IPS-20b (cell line): ENCODE data around the gene TYR.
"Not testable (repeated sequence)": the region's sequence is repeated elsewhere in the genome, so short reads cannot be mapped to it uniquely, and the experiment has no call there.

Experiments
- H3K27ac ChIP-seq: one replicate; pipeline ENCODE4 v1.5.1; 2013; ENCODE audit warnings: low read length
- H3K27me3 ChIP-seq: 2 replicates; pipeline ENCODE4 v1.6.1; 2013; ENCODE audit warnings: mild to moderate bottlenecking, low read length, inconsistent platforms; ENCODE audit not compliant: insufficient read depth
- H3K36me3 ChIP-seq: 2 replicates; pipeline ENCODE4 v1.6.1; 2013; ENCODE audit warnings: low read depth, mild to moderate bottlenecking, inconsistent platforms, low read length, moderate library complexity; ENCODE audit not compliant: insufficient read depth
- H3K4me1 ChIP-seq: 2 replicates; pipeline ENCODE4 v1.6.1; 2013; ENCODE audit warnings: mild to moderate bottlenecking, control low read depth, inconsistent platforms, low read length, moderate library complexity; ENCODE audit not compliant: insufficient read depth
- H3K4me3 ChIP-seq: 2 replicates; pipeline ENCODE4 v1.5.1; 2013; ENCODE audit warnings: mild to moderate bottlenecking, low read length, inconsistent platforms
- H3K9ac ChIP-seq: 2 replicates; pipeline ENCODE4 v1.6.1; 2013; ENCODE audit warnings: low read depth, mild to moderate bottlenecking, inconsistent platforms, low read length, moderate library complexity
- H3K9me3 ChIP-seq: 2 replicates; pipeline ENCODE4 v1.6.1; 2013; ENCODE audit warnings: mild to moderate bottlenecking, low read depth, low read length, inconsistent platforms; ENCODE audit not compliant: insufficient read depth

The TYR gene

DNA sequence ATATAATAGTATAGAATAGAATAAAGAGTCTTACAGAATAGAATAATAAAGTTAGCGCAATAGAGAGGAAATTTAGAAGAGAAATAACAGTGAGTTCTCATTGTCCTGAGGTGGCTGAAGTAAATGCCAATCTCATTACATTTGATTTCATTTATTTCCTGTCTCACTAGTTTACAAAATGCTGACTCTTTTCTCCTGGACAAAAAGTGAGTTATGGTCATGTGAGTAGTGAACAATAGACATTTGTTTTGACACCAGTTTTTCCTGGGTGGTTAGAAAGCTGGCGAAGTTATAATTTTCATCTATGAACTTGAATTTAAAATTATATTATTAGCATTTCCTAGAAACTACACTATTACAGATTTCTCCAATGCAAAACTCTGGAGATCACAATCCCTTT is 143.7 kb downstream of the TYR start:
- no peaks in the 10 kb centered on the region for H3K36me3 ChIP-seq
- H3K4me3 ChIP-seq, result no peak overlapping the region
- no peaks in the 10 kb centered on the region for H3K4me1 ChIP-seq
- no peaks in the 10 kb centered on the region for H3K27me3 ChIP-seq
- H3K9ac ChIP-seq, result no peak overlapping the region
- no peak overlapping the region for H3K27ac ChIP-seq
- no peaks in the 10 kb centered on the region for H3K9me3 ChIP-seq

DNA sequence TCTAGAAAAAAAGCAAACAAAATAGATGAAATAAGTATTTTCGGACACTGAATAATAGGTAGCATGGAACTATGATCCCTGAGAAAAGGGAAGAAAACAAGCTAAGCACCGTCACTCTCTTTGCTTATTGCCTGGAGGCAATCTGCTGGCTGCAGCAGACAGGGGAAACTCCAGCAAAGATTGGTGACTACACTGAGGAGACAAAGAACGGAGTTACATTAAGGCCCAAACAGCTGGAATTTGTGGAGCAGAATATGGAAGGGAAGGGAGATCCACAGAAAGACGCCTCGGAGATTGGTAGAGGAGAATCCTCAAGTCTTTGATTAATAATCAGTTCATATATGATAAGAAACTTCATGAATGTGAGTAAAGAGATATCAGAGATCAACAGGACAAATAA is 150.2 kb downstream of the TYR start:
- no peaks in the 10 kb centered on the region for H3K9me3 ChIP-seq
- H3K27ac ChIP-seq, result no peak overlapping the region
- H3K9ac ChIP-seq, result no peak overlapping the region
- no peak overlapping the region for H3K4me3 ChIP-seq
- H3K36me3 ChIP-seq, result no peaks in the 10 kb centered on the region
- H3K4me1 ChIP-seq, result peaks cover 5% of the 10 kb centered on the region; the same call in 1 of the 2 replicates
- H3K27me3 ChIP-seq, result no peaks in the 10 kb centered on the region

DNA sequence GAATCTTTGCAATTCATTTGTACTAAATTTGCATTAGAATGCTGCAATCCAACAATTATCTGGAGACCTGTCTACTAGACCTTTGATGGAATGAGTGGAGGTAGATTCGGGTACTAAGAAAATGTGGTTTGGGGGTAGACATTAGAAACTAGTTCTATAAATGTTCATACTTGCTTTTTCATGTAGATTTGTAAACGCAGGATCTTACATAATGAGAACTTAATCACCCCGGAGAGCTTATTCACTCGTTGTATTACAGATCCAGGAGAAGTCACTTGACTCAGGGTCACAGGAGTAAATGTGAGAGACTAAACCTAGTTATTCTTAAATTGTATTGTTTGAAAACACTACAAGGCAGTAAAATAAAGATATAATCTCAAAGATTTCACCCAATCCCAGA is 154.3 kb downstream of the TYR start:
- not testable (repeated sequence) for H3K9ac ChIP-seq, H3K36me3 ChIP-seq, H3K4me1 ChIP-seq, H3K27me3 ChIP-seq, H3K4me3 ChIP-seq, H3K9me3 ChIP-seq, H3K27ac ChIP-seq

DNA sequence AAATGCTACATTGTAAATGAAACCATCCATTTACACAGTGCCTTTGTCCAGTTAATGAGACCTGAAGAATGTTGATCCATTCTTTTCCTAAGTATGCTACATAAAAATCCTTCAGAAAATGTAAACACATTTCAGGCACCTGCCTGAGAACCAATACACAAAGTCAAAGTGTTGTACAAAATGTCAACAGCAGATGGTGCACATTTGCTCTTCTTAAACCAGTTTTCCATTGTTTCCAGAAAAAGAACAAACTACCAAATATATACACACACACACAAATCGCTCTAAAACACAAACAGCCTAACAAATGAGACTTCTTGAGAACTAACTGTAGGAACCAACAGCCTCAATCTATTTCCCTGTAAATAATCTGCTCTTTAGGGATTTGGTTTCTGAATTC is 156.0 kb downstream of the TYR start:
- H3K4me3 ChIP-seq, H3K27ac ChIP-seq, H3K9me3 ChIP-seq, H3K4me1 ChIP-seq, H3K36me3 ChIP-seq, H3K27me3 ChIP-seq, H3K9ac ChIP-seq: not testable (repeated sequence)

DNA sequence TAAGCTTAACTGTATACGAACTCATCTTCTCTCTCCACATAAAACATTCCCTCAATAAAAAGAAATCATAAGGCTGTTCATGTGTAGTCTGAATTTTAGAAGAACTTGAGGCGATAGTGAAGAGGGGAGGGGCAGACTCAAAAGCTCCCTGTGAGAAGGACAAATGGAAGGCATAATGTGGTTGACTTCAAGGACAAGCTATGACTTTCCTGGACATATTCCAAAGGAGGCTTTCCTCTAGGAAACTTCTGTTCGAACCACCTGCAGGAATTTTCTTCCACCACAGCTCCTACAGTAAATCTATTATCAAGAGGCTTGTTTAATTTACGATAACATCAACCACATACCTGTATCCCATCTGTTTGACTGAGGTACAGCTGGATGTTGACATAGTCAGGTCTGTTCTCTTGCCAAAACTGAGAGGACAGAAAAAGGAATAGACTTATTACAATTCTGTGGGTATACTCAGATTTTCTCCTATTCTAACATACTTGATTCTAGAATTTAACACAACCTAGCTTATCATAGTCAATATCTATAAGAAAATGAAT is 159.5 kb downstream of the TYR start:
- H3K4me1 ChIP-seq, H3K9ac ChIP-seq, H3K36me3 ChIP-seq, H3K9me3 ChIP-seq, H3K27me3 ChIP-seq, H3K27ac ChIP-seq, H3K4me3 ChIP-seq: not testable (repeated sequence)

DNA sequence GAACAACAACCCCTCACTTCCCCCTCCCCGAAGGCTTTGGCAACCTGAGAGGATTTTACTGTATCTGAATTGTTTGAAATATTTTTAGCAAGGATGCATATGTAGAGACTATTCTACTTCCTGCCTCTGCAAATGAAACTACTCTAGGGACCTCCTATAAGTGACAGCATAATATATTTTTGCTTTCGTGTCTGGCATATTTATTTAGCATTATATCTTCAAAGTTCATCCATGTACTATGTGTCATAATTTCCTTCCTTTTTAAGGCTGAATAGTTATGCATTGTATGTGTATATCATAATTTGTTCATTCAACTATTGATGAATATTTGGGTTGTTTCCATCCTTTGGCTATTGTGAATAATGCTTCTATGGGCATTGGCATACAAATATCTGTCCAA is 160.4 kb downstream of the TYR start:
- H3K4me3 ChIP-seq, result not testable (repeated sequence)

DNA sequence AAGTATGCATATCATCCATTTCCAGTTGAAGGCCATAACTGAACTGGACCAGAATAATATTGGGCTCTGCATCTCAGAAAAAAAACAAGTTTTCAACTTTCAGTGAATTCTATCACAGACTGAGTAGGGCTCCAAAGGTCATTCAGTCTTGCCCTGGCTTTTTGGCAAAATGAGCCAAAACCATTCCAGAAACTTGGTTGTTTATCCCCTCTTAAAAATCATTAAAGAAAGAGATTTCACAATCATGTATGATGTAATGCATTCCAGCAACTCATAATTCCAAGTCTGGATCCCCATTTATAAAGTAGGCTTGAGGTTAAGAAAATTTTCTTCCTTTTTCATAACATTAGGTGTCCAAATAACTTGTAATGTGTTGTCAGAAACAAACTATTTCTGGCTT is 162.8 kb downstream of the TYR start:
- not testable (repeated sequence) for H3K27ac ChIP-seq, H3K9me3 ChIP-seq, H3K4me3 ChIP-seq, H3K27me3 ChIP-seq, H3K36me3 ChIP-seq, H3K4me1 ChIP-seq, H3K9ac ChIP-seq

More for the DNA sequence above, 160.4 kb downstream of the TYR start:
- not testable (repeated sequence) for H3K9ac ChIP-seq, H3K4me1 ChIP-seq, H3K27ac ChIP-seq, H3K36me3 ChIP-seq, H3K27me3 ChIP-seq, H3K9me3 ChIP-seq

DNA sequence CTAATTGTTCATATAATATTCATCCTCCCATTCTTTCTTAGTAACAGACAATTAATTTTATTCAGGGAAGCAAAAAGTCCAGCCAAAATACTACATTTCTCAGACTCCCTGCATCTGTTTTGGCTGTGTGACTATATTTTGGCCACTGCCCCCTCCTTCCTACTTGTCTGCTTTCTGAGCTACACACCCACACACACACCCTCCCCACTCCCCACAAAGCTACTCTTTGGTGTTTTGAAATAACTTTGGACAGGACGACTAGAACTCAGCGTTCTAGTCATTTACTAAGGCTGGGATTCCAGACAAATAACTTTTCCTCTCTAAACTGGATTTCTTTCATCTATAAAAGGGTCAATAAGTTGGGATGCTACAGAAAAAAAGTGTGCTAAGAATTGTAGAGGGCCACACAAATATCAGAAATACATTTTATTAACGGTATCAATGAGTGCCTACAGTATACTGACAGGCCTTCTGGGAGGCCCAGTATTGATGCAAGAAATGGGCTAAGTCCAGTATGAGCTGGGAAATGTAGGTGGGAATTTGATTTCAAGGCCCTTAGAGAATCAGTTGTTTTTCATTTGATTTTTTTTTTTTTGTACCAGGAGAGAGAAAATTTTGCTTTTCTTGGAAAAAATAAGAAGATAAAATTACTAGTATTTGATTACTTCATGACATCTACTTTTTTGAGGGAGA is 165.4 kb downstream of the TYR start:
- not testable (repeated sequence) for H3K27ac ChIP-seq, H3K9ac ChIP-seq, H3K27me3 ChIP-seq, H3K4me1 ChIP-seq, H3K4me3 ChIP-seq, H3K9me3 ChIP-seq, H3K36me3 ChIP-seq
